Measurements from ENCODE around the gene TOMM7.
"Not testable (repeated sequence)": the region's sequence is repeated elsewhere in the genome, so short reads cannot be mapped to it uniquely, and the experiment has no call there.

TOMM7 gene

GRCh38 chr7:22853138-22853537 lies 30.5 kb upstream of the TOMM7 start:
- DNase-seq = no peak

- DNase-seq = no peak
Observed at GRCh38 chr7:22851145-22851544, 28.5 kb upstream of the TOMM7 start.

GRCh38 chr7:22850394-22850793 lies 27.7 kb upstream of the TOMM7 start:
- not testable (repeated sequence) for DNase-seq

GRCh38 chr7:22849662-22850061 lies 27.0 kb upstream of the TOMM7 start:
- no peak for DNase-seq

GRCh38 chr7:22849172-22849571 lies 26.5 kb upstream of the TOMM7 start:
- no peak for DNase-seq

GRCh38 chr7:22846961-22847360 lies 24.3 kb upstream of the TOMM7 start:
- DNase-seq = no peak

- DNase-seq = no peak
Observed at GRCh38 chr7:22845221-22845834, 22.7 kb upstream of the TOMM7 start.

GRCh38 chr7:22843681-22844309 lies 21.1 kb upstream of the TOMM7 start:
- no peak for DNase-seq

GRCh38 chr7:22842973-22843372 lies 20.3 kb upstream of the TOMM7 start:
- no peak for DNase-seq

- DNase-seq = no peak
Observed at GRCh38 chr7:22842383-22842941, 19.8 kb upstream of the TOMM7 start.

GRCh38 chr7:22841954-22842353 lies 19.3 kb upstream of the TOMM7 start:
- DNase-seq = no peak

GRCh38 chr7:22837308-22837707 lies 14.7 kb upstream of the TOMM7 start:
- no peak for DNase-seq

GRCh38 chr7:22836506-22836905 lies 13.9 kb upstream of the TOMM7 start:
- DNase-seq = not testable (repeated sequence)

- no peak for DNase-seq
Observed at GRCh38 chr7:22833957-22834356, 11.3 kb upstream of the TOMM7 start.

GRCh38 chr7:22833113-22833855 lies 10.6 kb upstream of the TOMM7 start:
- no peak for DNase-seq

- no peak for DNase-seq
Observed at GRCh38 chr7:22832401-22832800, 9.8 kb upstream of the TOMM7 start.

- DNase-seq = no peak
Observed at GRCh38 chr7:22831602-22832305, 9.1 kb upstream of the TOMM7 start.

GRCh38 chr7:22827563-22827962 lies 4.9 kb upstream of the TOMM7 start:
- no peak for DNase-seq

GRCh38 chr7:22826593-22826992 lies 3.9 kb upstream of the TOMM7 start:
- no peak for DNase-seq

- no peak for DNase-seq
Observed at GRCh38 chr7:22824760-22825159, 2.1 kb upstream of the TOMM7 start.

- DNase-seq = no peak
Observed at GRCh38 chr7:22823142-22823497, 471 bp upstream of the TOMM7 start.

- no peak for DNase-seq
Observed at GRCh38 chr7:22821702-22822485, 755 bp downstream of the TOMM7 start.

- no peak for DNase-seq
Observed at GRCh38 chr7:22819476-22819875, 3.2 kb downstream of the TOMM7 start.
